ENCODE data around the gene TGFB1I1.
"Not testable (repeated sequence)": the region's sequence is repeated elsewhere in the genome, so short reads cannot be mapped to it uniquely, and the experiment has no call there.

Gene TGFB1I1

GRCh38 chr16:31519759-31520431 lies 47.9 kb downstream of the TGFB1I1 start:
- no peak overlapping the region for H3K27ac ChIP-seq
- no peak for TF ChIP-seq CTCF (conservative IDR thresholded peaks at IDR 0.05)
- no peak for TF ChIP-seq ZFX (IDR thresholded peaks at IDR 0.05)

- no peak overlapping the region for H3K27ac ChIP-seq
- TF ChIP-seq ZFX (IDR thresholded peaks at IDR 0.05), result no peak
Measured at GRCh38 chr16:31521368-31521767, 49.4 kb downstream of the TGFB1I1 start.

- TF ChIP-seq CTCF (conservative IDR thresholded peaks at IDR 0.05) (no peak), ZFX (IDR thresholded peaks at IDR 0.05) (no peak)
- H3K27ac ChIP-seq, result no peak overlapping the region
Measured at GRCh38 chr16:31522071-31522470, 50.1 kb downstream of the TGFB1I1 start.

- not testable (repeated sequence) for H3K27ac ChIP-seq
Measured at GRCh38 chr16:31523768-31524167, 51.8 kb downstream of the TGFB1I1 start.

GRCh38 chr16:31525113-31525512 lies 53.2 kb downstream of the TGFB1I1 start:
- TF ChIP-seq ZFX (IDR thresholded peaks at IDR 0.05) (no peak), CTCF (conservative IDR thresholded peaks at IDR 0.05) (no peak)
- no peak overlapping the region for H3K27ac ChIP-seq

Measured in C4-2B (cell line).